VCaP (cell line): ENCODE measurements around the gene FOS.

ENCODE experiments used
- H3K27ac ChIP-seq: fragments of 450-650 bp; 2 replicates; pipeline ENCODE4 v1.5.1; 2017
- CTCF ChIP-seq: fragments of 450-650 bp; conservative IDR thresholded peaks from 2 replicates; pipeline ENCODE4 v1.5.1; 2017; ENCODE audit warnings: mild to moderate bottlenecking, moderate library complexity

Gene FOS

GRCh38 chr14:75329369-75329768 lies 50.7 kb downstream of the FOS start:
- H3K27ac ChIP-seq = no peak overlapping the region
- TF ChIP-seq CTCF = no peak

GRCh38 chr14:75331471-75331870 lies 52.8 kb downstream of the FOS start:
- TF ChIP-seq CTCF = no peak
- no peak overlapping the region for H3K27ac ChIP-seq
